Body of pancreas (tissue), 4 donors: Measurements from ENCODE around the gene RNFT2. TPM values are rescaled to one million over a fixed set of nuclear protein-coding genes. Genes with fewer than 3 reads are reported as not detected.

ENCODE experiments used
- ATAC-seq: fragments of 150-250 bp; one replicate; pipeline ENCODE4 v1.9.1; 2016
- DNase-seq, 4 donors: peaks; one replicate each; pipeline ENCODE4 v3.0.0-alpha.2; 2019
- H3K27ac ChIP-seq, 4 donors: fragments of 200-600 bp; sonication (generic); 1 replicate in 3 of 4; 2 replicates in 1 of 4; pipeline versions ENCODE4 v1.5.1 to v1.6.1; 2016 to 2019; ENCODE audit warnings: mild to moderate bottlenecking in 1 of 4, mixed read lengths in 1 of 4, moderate library complexity in 1 of 4
- H3K27me3 ChIP-seq, 2 donors: fragments of 200-600 bp; sonication (generic); one replicate each; pipeline ENCODE4 v1.6.0; 2016; ENCODE audit warnings: mild to moderate bottlenecking in 1 of 2
- H3K36me3 ChIP-seq, 2 donors: fragments of 200-600 bp; sonication (generic); replicated peaks in 1 of 2; 2 replicates each; pipeline ENCODE4 v1.5.1; 2016; ENCODE audit warnings: low read depth in 2 of 2; ENCODE audit not compliant: insufficient read depth in 1 of 2
- H3K4me1 ChIP-seq: fragments of 200-600 bp; sonication (generic); one replicate; pipeline ENCODE4 v1.6.0; 2016
- H3K4me3 ChIP-seq, 2 donors: fragments of 200-600 bp; sonication (generic); 1 replicate in 1 of 2; 2 replicates in 1 of 2; pipeline ENCODE4 v1.5.1; 2016 to 2019
- H3K9me3 ChIP-seq, 3 donors: fragments of 200-600 bp; sonication (generic); 1 replicate in 2 of 3; 2 replicates in 1 of 3; pipeline ENCODE4 v1.5.1; 2016
- POLR2A ChIP-seq, 3 donors: fragments of 450-650 bp; IDR thresholded peaks; one replicate each; pipeline ENCODE4 v1.6.1; 2016; ENCODE audit warnings: antibody characterized with exemption in 3 of 3, mild to moderate bottlenecking in 2 of 3
- WGBS, 2 donors: methylation state at CpG; one replicate each; pipeline ENCODE4 v1.1.5; 2017; 5-methylcytosine and 5-hydroxymethylcytosine counted together
- intact Hi-C: fragments of 100-400 bp; cut with DNase I; formaldehyde crosslinking; loops from one replicate; pipeline ENCODE4 v1.15.1; 2023
- total RNA-seq, 2 donors: library from RNA; depleted of rRNA; stranded (reverse); fragments of >200 nt; gene quantifications; one replicate each; pipeline ENCODE4 v1.1.0, GENCODE V29; 2016
- TF ChIP-seq, protein P1 (sequence below), 7 experiments: fragments of 450-650 bp in 4 of 7; fragments of 200-600 bp in 3 of 7; sonication (generic) in 3 of 7; IDR thresholded peaks; one replicate each; pipeline ENCODE4 v1.5.1; 2016 to 2019; ENCODE audit warnings: antibody characterized with exemption in 7 of 7

The RNFT2 gene
- total RNA-seq, 2 donors from 2014 or later = 1.3 to 1.6 TPM

DNA sequence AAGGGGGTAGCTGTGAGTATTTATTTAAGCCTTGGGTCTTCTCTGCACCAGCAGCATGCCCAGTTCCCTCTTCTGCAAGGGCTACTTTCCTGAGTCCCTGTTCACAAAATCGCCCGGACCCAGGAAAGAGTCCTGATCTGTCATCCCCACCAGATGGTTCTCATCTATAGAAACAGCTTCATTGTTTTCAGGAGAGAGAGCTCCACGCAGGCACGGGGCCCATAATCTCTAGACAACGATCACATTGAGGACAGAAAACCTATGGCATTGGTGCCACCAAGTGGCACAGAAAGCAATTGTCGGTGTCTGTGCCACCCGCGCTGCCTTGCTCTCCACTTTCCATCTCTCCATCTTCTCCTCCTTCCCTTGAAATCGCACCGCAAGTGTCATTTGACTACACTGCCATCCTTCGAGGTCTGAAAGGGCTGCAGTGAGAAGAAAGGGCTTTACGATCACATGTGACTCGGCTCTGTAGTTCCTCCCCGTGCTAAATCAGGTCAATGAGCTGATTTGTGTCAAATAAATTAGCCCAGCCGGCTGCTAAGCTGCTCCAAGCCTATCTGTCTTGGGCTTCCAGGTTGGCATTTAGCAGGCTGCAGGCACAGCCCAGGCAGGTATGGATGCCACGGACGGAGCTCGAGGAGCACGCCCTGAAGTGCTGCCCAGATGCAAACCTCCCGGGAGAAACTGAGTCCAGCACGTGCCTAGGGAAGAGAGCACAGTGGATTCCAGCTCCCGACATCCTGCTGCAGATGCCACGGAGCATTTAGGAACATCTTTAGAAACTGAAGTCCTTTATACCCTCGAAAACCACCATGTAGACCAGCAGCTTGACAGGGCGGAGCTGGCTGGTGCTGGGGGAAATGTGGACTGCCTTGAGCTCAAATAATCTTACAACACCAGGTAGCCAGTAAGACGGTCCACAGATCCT, 29.0 kb upstream of the RNFT2 start:
- TF ChIP-seq POLR2A (IDR thresholded peaks at IDR 0.05) = no peak
- TF ChIP-seq, protein P1, sequence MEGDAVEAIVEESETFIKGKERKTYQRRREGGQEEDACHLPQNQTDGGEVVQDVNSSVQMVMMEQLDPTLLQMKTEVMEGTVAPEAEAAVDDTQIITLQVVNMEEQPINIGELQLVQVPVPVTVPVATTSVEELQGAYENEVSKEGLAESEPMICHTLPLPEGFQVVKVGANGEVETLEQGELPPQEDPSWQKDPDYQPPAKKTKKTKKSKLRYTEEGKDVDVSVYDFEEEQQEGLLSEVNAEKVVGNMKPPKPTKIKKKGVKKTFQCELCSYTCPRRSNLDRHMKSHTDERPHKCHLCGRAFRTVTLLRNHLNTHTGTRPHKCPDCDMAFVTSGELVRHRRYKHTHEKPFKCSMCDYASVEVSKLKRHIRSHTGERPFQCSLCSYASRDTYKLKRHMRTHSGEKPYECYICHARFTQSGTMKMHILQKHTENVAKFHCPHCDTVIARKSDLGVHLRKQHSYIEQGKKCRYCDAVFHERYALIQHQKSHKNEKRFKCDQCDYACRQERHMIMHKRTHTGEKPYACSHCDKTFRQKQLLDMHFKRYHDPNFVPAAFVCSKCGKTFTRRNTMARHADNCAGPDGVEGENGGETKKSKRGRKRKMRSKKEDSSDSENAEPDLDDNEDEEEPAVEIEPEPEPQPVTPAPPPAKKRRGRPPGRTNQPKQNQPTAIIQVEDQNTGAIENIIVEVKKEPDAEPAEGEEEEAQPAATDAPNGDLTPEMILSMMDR (IDR thresholded peaks at IDR 0.05) = peak; percentile 13 to 89 (median 83)
- WGBS, 2 donors = 6 to 16% methylated on average over 21 to 26 of the region's 26 CpGs
- peak; percentile 86 for ATAC-seq
- no peak overlapping the region for H3K4me3 ChIP-seq
- intact Hi-C loops = no loop called here
- no peak overlapping the region for H3K27ac ChIP-seq
- no peaks in the 10 kb centered on the region for H3K27me3 ChIP-seq
- no peaks in the 10 kb centered on the region for H3K36me3 ChIP-seq
- peaks cover 23% of the 10 kb centered on the region for H3K4me1 ChIP-seq
- peak; percentile 70 to 81 (median 71) for DNase-seq
- no peaks in the 10 kb centered on the region for H3K9me3 ChIP-seq

DNA sequence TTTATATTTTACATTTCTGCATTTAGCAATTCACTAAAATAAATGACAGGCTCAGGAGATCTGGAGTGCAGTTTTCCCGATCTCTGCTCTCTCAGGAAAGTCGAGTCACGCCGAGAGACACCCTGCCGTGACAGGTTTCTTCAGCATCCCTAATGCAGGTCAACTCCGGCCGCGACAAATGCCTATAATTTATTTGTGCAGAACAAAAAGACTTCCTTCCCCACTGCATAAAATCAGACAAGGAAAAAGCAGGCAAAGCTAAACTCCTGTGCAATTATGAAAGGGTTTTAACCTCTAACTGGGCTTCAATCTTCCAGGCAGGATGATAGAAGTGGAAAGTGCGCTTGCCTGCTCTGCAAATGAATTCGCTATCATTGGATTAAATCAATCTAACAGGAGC, 28.3 kb upstream of the RNFT2 start:
- WGBS, 2 donors = 44 to 59% methylated on average over 10 of the region's 10 CpGs
- no peaks in the 10 kb centered on the region for H3K27me3 ChIP-seq
- H3K9me3 ChIP-seq = no peaks in the 10 kb centered on the region
- intact Hi-C loops = no loop called here
- DNase-seq (no peak), ATAC-seq (no peak)
- no peaks in the 10 kb centered on the region for H3K36me3 ChIP-seq
- H3K4me1 ChIP-seq = peaks cover 23% of the 10 kb centered on the region
- no peak overlapping the region for H3K4me3 ChIP-seq
- no peak overlapping the region for H3K27ac ChIP-seq
- TF ChIP-seq, protein P1 (IDR thresholded peaks at IDR 0.05) = no peak
- no peak for TF ChIP-seq POLR2A (IDR thresholded peaks at IDR 0.05)

DNA sequence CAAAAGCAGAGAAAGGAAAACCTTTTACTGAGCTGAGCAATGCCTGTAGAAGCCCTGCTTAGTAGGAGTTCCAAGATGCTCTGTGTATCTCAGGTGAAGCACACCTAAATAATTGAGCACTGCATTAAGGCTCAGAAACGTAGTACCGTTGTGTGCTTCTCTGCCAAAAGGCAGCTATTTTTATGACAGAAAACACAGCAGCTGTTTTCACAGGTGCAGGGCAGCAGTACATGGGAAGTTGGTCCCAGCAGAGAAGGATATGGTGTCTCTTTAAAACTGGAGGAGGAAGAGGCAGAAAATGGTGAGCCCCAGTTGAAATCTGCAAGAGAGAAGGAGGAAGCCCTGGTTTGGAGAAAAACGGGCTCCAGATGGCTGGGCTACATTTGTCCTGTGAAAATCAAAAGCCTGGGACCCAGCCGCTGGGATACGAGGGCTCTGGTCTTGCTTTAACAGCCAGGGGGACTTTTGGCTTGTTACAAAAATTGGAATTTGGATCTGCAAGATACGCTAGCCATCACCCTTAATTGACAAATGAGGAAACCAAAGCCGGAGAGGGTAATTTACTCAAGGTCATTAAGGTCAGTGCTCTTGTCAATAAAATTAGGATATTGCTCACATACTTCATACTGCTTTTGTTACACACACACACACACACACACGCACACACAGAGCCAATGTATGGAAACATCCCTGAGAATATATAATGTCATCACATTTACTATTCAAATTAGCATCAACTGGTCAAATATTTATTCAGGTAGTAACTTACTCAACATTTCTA, 27.6 kb upstream of the RNFT2 start:
- intact Hi-C loops = no loop called here
- H3K9me3 ChIP-seq = no peaks in the 10 kb centered on the region
- 39% methylated on average over 8 of the region's 8 CpGs for WGBS, 2 donors
- no peaks in the 10 kb centered on the region for H3K36me3 ChIP-seq
- H3K4me3 ChIP-seq = no peak overlapping the region
- TF ChIP-seq, protein P1 (IDR thresholded peaks at IDR 0.05) = no peak
- TF ChIP-seq POLR2A (IDR thresholded peaks at IDR 0.05) = no peak
- peaks cover 23% of the 10 kb centered on the region for H3K4me1 ChIP-seq
- DNase-seq (no peak), ATAC-seq (no peak)
- H3K27ac ChIP-seq = no peak overlapping the region
- H3K27me3 ChIP-seq = no peaks in the 10 kb centered on the region

DNA sequence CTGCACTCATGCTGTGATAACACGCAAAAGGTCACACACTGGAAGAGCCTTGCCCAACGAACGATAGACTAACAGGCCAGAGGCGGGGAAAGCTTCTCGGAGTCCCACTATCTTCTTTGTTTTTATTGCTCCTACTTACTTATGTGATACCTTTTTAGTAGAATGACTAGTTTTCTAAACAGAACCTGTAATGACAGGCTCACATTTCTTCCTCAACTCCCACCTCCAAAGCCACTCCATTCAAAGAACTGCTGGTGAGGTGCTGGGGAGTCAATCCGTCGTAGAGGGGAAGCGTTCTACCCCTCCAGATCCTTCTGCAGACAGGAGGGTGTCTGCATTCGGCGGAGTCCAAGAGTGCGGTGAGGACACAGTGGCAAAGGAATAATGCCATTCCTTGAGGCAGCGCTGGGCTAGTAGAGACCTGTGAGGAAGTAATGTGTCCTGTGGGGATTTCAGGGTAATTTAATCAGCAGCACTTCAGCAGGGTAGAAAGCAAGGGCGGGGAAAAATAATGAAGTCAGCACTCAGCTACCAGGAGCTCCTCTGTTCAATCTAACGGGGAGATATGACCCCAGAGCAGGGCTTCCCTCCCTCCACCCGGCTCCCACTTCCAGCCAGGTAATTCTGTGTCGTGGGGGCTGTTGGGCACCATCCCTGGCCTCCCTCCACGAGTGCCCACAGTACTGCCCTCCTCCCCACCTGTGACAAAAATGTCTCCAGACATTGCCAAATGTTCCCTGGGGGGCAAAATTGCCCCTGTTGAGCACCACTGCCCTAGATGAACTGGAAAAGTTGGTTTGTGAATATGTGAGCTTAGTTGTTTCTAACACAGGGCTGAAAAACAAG, 25.4 kb upstream of the RNFT2 start:
- no peak overlapping the region for H3K4me3 ChIP-seq
- peaks cover 0 to 2% of the 10 kb centered on the region in 2 donors for H3K36me3 ChIP-seq
- TF ChIP-seq, protein P1 (IDR thresholded peaks at IDR 0.05) = no peak
- TF ChIP-seq POLR2A (IDR thresholded peaks at IDR 0.05) = no peak
- DNase-seq (no peak), ATAC-seq (peak; percentile 22)
- H3K27ac ChIP-seq = peak overlapping the region in 3 of 4 donors; percentile 45 to 67 (median 59)
- 71 to 75% methylated on average over 17 of the region's 17 CpGs for WGBS, 2 donors
- H3K27me3 ChIP-seq = no peaks in the 10 kb centered on the region
- H3K9me3 ChIP-seq = no peaks in the 10 kb centered on the region
- H3K4me1 ChIP-seq = peaks cover 23% of the 10 kb centered on the region
- intact Hi-C loops = no loop called here
